Measurements from ENCODE around the gene TSPAN18. TPM values are rescaled to one million over a fixed set of nuclear protein-coding genes. Genes with fewer than 3 reads are reported as not detected.

The TSPAN18 gene
- total RNA-seq, 1 experiment from 2014 or later: 1.8 TPM

- Histone ChIP-seq H3K4me1 (ENCODE audit: low read length) (no peaks in the 10 kb centered on the region), H3K79me2 (ENCODE audit: low read length) (no peaks in the 10 kb centered on the region), H3K9me2 (replicated peaks; ENCODE audit: insufficient read depth, low read length) (no peaks in the 10 kb centered on the region), H2AFZ (ENCODE audit: low read length) (no peak overlapping the region), H3K4me2 (ENCODE audit: low read depth, low read length, poor library complexity, severe bottlenecking) (no peak overlapping the region), H3K9ac (ENCODE audit: low read length) (no peak overlapping the region), H3K27me3 (ENCODE audit: low read length) (no peaks in the 10 kb centered on the region), H4K20me1 (ENCODE audit: insufficient read depth, low read depth, low read length) (no peaks in the 10 kb centered on the region), H3K4me3 (ENCODE audit: low read length) (no peak overlapping the region), H3K9me3 (ENCODE audit: low read length) (no peaks in the 10 kb centered on the region), H3K36me3 (ENCODE audit: insufficient read depth, low read length) (no peaks in the 10 kb centered on the region), H3K27ac (ENCODE audit: low read length) (no peak overlapping the region)
- no peak for DNase-seq
Measured at GRCh38 chr11:44955015-44955738, 228.4 kb downstream of the TSPAN18 start.

GRCh38 chr11:44957040-44957515 lies 230.3 kb downstream of the TSPAN18 start:
- no peaks in the 10 kb centered on the region for H3K9me3 ChIP-seq (ENCODE audit: low read length)
- H3K9me2 ChIP-seq (replicated peaks; ENCODE audit: insufficient read depth, low read length): no peaks in the 10 kb centered on the region
- H3K27ac ChIP-seq (ENCODE audit: low read length): no peak overlapping the region
- DNase-seq: no peak
- no peak overlapping the region for H3K9ac ChIP-seq (ENCODE audit: low read length)
- H3K36me3 ChIP-seq (ENCODE audit: insufficient read depth, low read length): no peaks in the 10 kb centered on the region
- H4K20me1 ChIP-seq (ENCODE audit: insufficient read depth, low read depth, low read length): no peaks in the 10 kb centered on the region
- H3K4me1 ChIP-seq (ENCODE audit: low read length): no peaks in the 10 kb centered on the region
- no peak overlapping the region for H3K4me2 ChIP-seq (ENCODE audit: low read depth, low read length, poor library complexity, severe bottlenecking)
- H3K79me2 ChIP-seq (ENCODE audit: low read length): no peaks in the 10 kb centered on the region
- no peak overlapping the region for H2AFZ ChIP-seq (ENCODE audit: low read length)
- no peaks in the 10 kb centered on the region for H3K27me3 ChIP-seq (ENCODE audit: low read length)
- no peak overlapping the region for H3K4me3 ChIP-seq (ENCODE audit: low read length)

- H3K9ac ChIP-seq (ENCODE audit: low read length): no peak overlapping the region
Measured at GRCh38 chr11:44957776-44958564, 231.2 kb downstream of the TSPAN18 start.

GRCh38 chr11:44959064-44959463 lies 232.3 kb downstream of the TSPAN18 start:
- H3K9me3 ChIP-seq (ENCODE audit: low read length): no peaks in the 10 kb centered on the region
- no peak overlapping the region for H3K4me2 ChIP-seq (ENCODE audit: low read depth, low read length, poor library complexity, severe bottlenecking)
- peaks cover under 1% of the 10 kb centered on the region; the same call in 1 of the 2 replicates for H3K4me1 ChIP-seq (ENCODE audit: low read length)
- no peak overlapping the region for H3K9ac ChIP-seq (ENCODE audit: low read length)
- no peak overlapping the region for H2AFZ ChIP-seq (ENCODE audit: low read length)
- no peak overlapping the region for H3K4me3 ChIP-seq (ENCODE audit: low read length)
- H3K27ac ChIP-seq (ENCODE audit: low read length): no peak overlapping the region
- H3K36me3 ChIP-seq (ENCODE audit: insufficient read depth, low read length): no peaks in the 10 kb centered on the region
- H4K20me1 ChIP-seq (ENCODE audit: insufficient read depth, low read depth, low read length): no peaks in the 10 kb centered on the region
- H3K9me2 ChIP-seq (replicated peaks; ENCODE audit: insufficient read depth, low read length): no peaks in the 10 kb centered on the region
- H3K27me3 ChIP-seq (ENCODE audit: low read length): no peaks in the 10 kb centered on the region
- DNase-seq: no peak
- no peaks in the 10 kb centered on the region for H3K79me2 ChIP-seq (ENCODE audit: low read length)

More at GRCh38 chr11:44957776-44958564, 231.2 kb downstream of the TSPAN18 start:
- Histone ChIP-seq H3K79me2 (ENCODE audit: low read length) (no peaks in the 10 kb centered on the region), H3K4me1 (ENCODE audit: low read length) (no peaks in the 10 kb centered on the region), H3K27ac (ENCODE audit: low read length) (no peak overlapping the region), H3K9me3 (ENCODE audit: low read length) (no peaks in the 10 kb centered on the region), H3K4me2 (ENCODE audit: low read depth, low read length, poor library complexity, severe bottlenecking) (no peak overlapping the region), H4K20me1 (ENCODE audit: insufficient read depth, low read depth, low read length) (no peaks in the 10 kb centered on the region), H3K27me3 (ENCODE audit: low read length) (no peaks in the 10 kb centered on the region), H3K9me2 (replicated peaks; ENCODE audit: insufficient read depth, low read length) (no peaks in the 10 kb centered on the region), H3K36me3 (ENCODE audit: insufficient read depth, low read length) (no peaks in the 10 kb centered on the region), H2AFZ (ENCODE audit: low read length) (no peak overlapping the region), H3K4me3 (ENCODE audit: low read length) (no peak overlapping the region)
- no peak for DNase-seq

GRCh38 chr11:44960200-44960845 lies 233.6 kb downstream of the TSPAN18 start:
- H3K9me3 ChIP-seq (ENCODE audit: low read length): no peaks in the 10 kb centered on the region
- no peak overlapping the region for H3K4me2 ChIP-seq (ENCODE audit: low read depth, low read length, poor library complexity, severe bottlenecking)
- H4K20me1 ChIP-seq (ENCODE audit: insufficient read depth, low read depth, low read length): no peaks in the 10 kb centered on the region
- no peak overlapping the region for H3K27ac ChIP-seq (ENCODE audit: low read length)
- H3K79me2 ChIP-seq (ENCODE audit: low read length): no peaks in the 10 kb centered on the region
- DNase-seq: no peak
- peaks cover 7% of the 10 kb centered on the region; the same call in 1 of the 2 replicates for H3K4me1 ChIP-seq (ENCODE audit: low read length)
- H2AFZ ChIP-seq (ENCODE audit: low read length): no peak overlapping the region
- H3K9ac ChIP-seq (ENCODE audit: low read length): no peak overlapping the region
- no peaks in the 10 kb centered on the region for H3K36me3 ChIP-seq (ENCODE audit: insufficient read depth, low read length)
- H3K27me3 ChIP-seq (ENCODE audit: low read length): no peaks in the 10 kb centered on the region
- no peaks in the 10 kb centered on the region for H3K9me2 ChIP-seq (replicated peaks; ENCODE audit: insufficient read depth, low read length)
- no peak overlapping the region for H3K4me3 ChIP-seq (ENCODE audit: low read length)

GRCh38 chr11:44962464-44962863 lies 235.7 kb downstream of the TSPAN18 start:
- Histone ChIP-seq H3K79me2 (ENCODE audit: low read length) (no peaks in the 10 kb centered on the region), H3K36me3 (ENCODE audit: insufficient read depth, low read length) (no peaks in the 10 kb centered on the region), H3K4me3 (ENCODE audit: low read length) (no peak overlapping the region), H3K27ac (ENCODE audit: low read length) (no peak overlapping the region), H3K9ac (ENCODE audit: low read length) (no peak overlapping the region), H2AFZ (ENCODE audit: low read length) (no peak overlapping the region), H3K9me2 (replicated peaks; ENCODE audit: insufficient read depth, low read length) (no peaks in the 10 kb centered on the region), H3K27me3 (ENCODE audit: low read length) (no peaks in the 10 kb centered on the region), H4K20me1 (ENCODE audit: insufficient read depth, low read depth, low read length) (no peaks in the 10 kb centered on the region), H3K9me3 (ENCODE audit: low read length) (no peaks in the 10 kb centered on the region), H3K4me2 (ENCODE audit: low read depth, low read length, poor library complexity, severe bottlenecking) (no peak overlapping the region), H3K4me1 (ENCODE audit: low read length) (peaks cover 7% of the 10 kb centered on the region; the same call in 1 of the 2 replicates)
- DNase-seq: no peak

GRCh38 chr11:44963136-44963535 lies 236.4 kb downstream of the TSPAN18 start:
- no peaks in the 10 kb centered on the region for H3K9me3 ChIP-seq (ENCODE audit: low read length)
- H3K4me1 ChIP-seq (ENCODE audit: low read length): peaks cover 8% of the 10 kb centered on the region; the same call in 1 of the 2 replicates
- no peaks in the 10 kb centered on the region for H3K79me2 ChIP-seq (ENCODE audit: low read length)
- no peaks in the 10 kb centered on the region for H4K20me1 ChIP-seq (ENCODE audit: insufficient read depth, low read depth, low read length)
- no peak overlapping the region for H3K27ac ChIP-seq (ENCODE audit: low read length)
- no peak overlapping the region for H2AFZ ChIP-seq (ENCODE audit: low read length)
- no peak overlapping the region for H3K9ac ChIP-seq (ENCODE audit: low read length)
- no peak overlapping the region for H3K4me3 ChIP-seq (ENCODE audit: low read length)
- no peak overlapping the region for H3K4me2 ChIP-seq (ENCODE audit: low read depth, low read length, poor library complexity, severe bottlenecking)
- H3K36me3 ChIP-seq (ENCODE audit: insufficient read depth, low read length): no peaks in the 10 kb centered on the region
- no peak for DNase-seq
- no peaks in the 10 kb centered on the region for H3K27me3 ChIP-seq (ENCODE audit: low read length)
- H3K9me2 ChIP-seq (replicated peaks; ENCODE audit: insufficient read depth, low read length): no peaks in the 10 kb centered on the region

GRCh38 chr11:44963948-44964347 lies 237.2 kb downstream of the TSPAN18 start:
- DNase-seq: no peak
- Histone ChIP-seq H3K4me3 (ENCODE audit: low read length) (no peak overlapping the region), H3K4me2 (ENCODE audit: low read depth, low read length, poor library complexity, severe bottlenecking) (no peak overlapping the region), H3K9ac (ENCODE audit: low read length) (no peak overlapping the region), H3K79me2 (ENCODE audit: low read length) (no peaks in the 10 kb centered on the region), H3K4me1 (ENCODE audit: low read length) (peaks cover 11% of the 10 kb centered on the region; the same call in 1 of the 2 replicates), H3K36me3 (ENCODE audit: insufficient read depth, low read length) (no peaks in the 10 kb centered on the region), H3K9me2 (replicated peaks; ENCODE audit: insufficient read depth, low read length) (no peaks in the 10 kb centered on the region), H3K9me3 (ENCODE audit: low read length) (no peaks in the 10 kb centered on the region), H4K20me1 (ENCODE audit: insufficient read depth, low read depth, low read length) (no peaks in the 10 kb centered on the region), H3K27ac (ENCODE audit: low read length) (no peak overlapping the region), H3K27me3 (ENCODE audit: low read length) (no peaks in the 10 kb centered on the region), H2AFZ (ENCODE audit: low read length) (no peak overlapping the region)

Data from Karpas-422 (cell line).